HG03571 (cell line): ENCODE data around the gene CXCL9.
A peak's percentile ranks its signal among the peaks of the same experiment; 100 is the strongest.
"Not testable (repeated sequence)": the region's sequence is repeated elsewhere in the genome, so short reads cannot be mapped to it uniquely, and the experiment has no call there.

Source experiments
- ATAC-seq: cut with Tn5 transposase; IDR thresholded peaks from one replicate; pipeline ENCODE4 v1.9.1; 2021; ENCODE audit not compliant: unreplicated experiment

CXCL9 gene

GRCh38 chr4:76007089-76007862 lies at the start of gene CXCL9:
TSS of gene CXCL9 (minus strand) at chr4:76007509. CDS start at chr4:76007449, 60 bp downstream.
- ATAC-seq: no peak

GRCh38 chr4:76055421-76055820 lies 48.1 kb upstream of the CXCL9 start:
- no peak for ATAC-seq

- peak; percentile 96 for ATAC-seq
Measured at GRCh38 chr4:76055016-76055415, 47.7 kb upstream of the CXCL9 start.

- no peak for ATAC-seq
Measured at GRCh38 chr4:76053730-76054129, 46.4 kb upstream of the CXCL9 start.

GRCh38 chr4:76050560-76051050 lies 43.3 kb upstream of the CXCL9 start:
- not testable (repeated sequence) for ATAC-seq

GRCh38 chr4:76049860-76050416 lies 42.6 kb upstream of the CXCL9 start:
- ATAC-seq: not testable (repeated sequence)

GRCh38 chr4:76044686-76045085 lies 37.4 kb upstream of the CXCL9 start:
- ATAC-seq: not testable (repeated sequence)

GRCh38 chr4:76043306-76043705 lies 36.0 kb upstream of the CXCL9 start:
- not testable (repeated sequence) for ATAC-seq

- ATAC-seq: not testable (repeated sequence)
Measured at GRCh38 chr4:76042241-76042998, 35.1 kb upstream of the CXCL9 start.

GRCh38 chr4:76036855-76037254 lies 29.5 kb upstream of the CXCL9 start:
- no peak for ATAC-seq

GRCh38 chr4:76035799-76036380 lies 28.6 kb upstream of the CXCL9 start, which contains the start of gene CXCL11:
TSS of gene CXCL11 (minus strand) at chr4:76036070. CDS start at chr4:76035987, 83 bp downstream.
- no peak for ATAC-seq

GRCh38 chr4:76035141-76035540 lies 27.8 kb upstream of the CXCL9 start:
- ATAC-seq: no peak

GRCh38 chr4:76029300-76029699 lies 22.0 kb upstream of the CXCL9 start:
- ATAC-seq: no peak

- no peak for ATAC-seq
Measured at GRCh38 chr4:76028350-76028765, 21.0 kb upstream of the CXCL9 start.

- no peak for ATAC-seq
Measured at GRCh38 chr4:76024065-76024464, 16.8 kb upstream of the CXCL9 start.

GRCh38 chr4:76023389-76023788 lies 16.1 kb upstream of the CXCL9 start, which contains the start of gene CXCL10:
TSS of gene CXCL10 (minus strand) at chr4:76023497. CDS start at chr4:76023431, 66 bp downstream.
- ATAC-seq: no peak

- ATAC-seq: no peak
Measured at GRCh38 chr4:76022677-76023076, 15.4 kb upstream of the CXCL9 start.

- ATAC-seq: no peak
Measured at GRCh38 chr4:76022031-76022430, 14.7 kb upstream of the CXCL9 start.

- no peak for ATAC-seq
Measured at GRCh38 chr4:76017056-76017686, 9.9 kb upstream of the CXCL9 start.

- no peak for ATAC-seq
Measured at GRCh38 chr4:76016393-76016792, 9.1 kb upstream of the CXCL9 start.

- ATAC-seq: no peak
Measured at GRCh38 chr4:76013540-76013939, 6.2 kb upstream of the CXCL9 start.
